B cell (primary cell): ENCODE measurements around the gene RPL22.

Experiments used
- EZH2 ChIP-seq: IDR thresholded peaks from 2 replicates; pipeline ENCODE4 v1.6.1; 2012; ENCODE audit warnings: borderline replicate concordance, low read depth, mild to moderate bottlenecking, moderate library complexity, low read length; ENCODE audit not compliant: insufficient read depth, poor library complexity, severe bottlenecking
- TF ChIP-seq, protein P1 (sequence below): fragments of 200-600 bp; IDR thresholded peaks from one replicate; pipeline ENCODE4 v1.8.0; 2022; ENCODE audit warnings: antibody characterized with exemption, mild to moderate bottlenecking

DNA sequence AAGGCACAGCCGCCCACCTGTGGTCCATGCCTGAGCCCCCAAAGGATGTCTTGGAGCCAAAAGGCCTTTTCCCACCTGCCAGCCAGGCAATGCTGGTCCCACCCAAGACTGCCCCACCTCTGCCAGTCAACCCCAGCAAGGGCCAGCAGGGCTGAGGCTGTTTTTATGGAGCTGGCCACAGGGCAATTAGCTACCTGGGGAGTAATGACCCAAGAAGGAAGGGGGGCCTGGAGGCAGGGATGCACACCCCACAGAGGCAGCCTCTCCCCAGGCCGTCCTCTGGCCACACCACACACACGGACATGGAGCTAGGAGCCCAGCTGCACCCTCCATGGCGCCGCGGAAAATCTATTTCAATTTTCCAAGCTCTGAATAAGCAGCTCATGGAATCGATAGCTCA lies 46.5 kb downstream of the RPL22 start:
- TF ChIP-seq, protein P1, sequence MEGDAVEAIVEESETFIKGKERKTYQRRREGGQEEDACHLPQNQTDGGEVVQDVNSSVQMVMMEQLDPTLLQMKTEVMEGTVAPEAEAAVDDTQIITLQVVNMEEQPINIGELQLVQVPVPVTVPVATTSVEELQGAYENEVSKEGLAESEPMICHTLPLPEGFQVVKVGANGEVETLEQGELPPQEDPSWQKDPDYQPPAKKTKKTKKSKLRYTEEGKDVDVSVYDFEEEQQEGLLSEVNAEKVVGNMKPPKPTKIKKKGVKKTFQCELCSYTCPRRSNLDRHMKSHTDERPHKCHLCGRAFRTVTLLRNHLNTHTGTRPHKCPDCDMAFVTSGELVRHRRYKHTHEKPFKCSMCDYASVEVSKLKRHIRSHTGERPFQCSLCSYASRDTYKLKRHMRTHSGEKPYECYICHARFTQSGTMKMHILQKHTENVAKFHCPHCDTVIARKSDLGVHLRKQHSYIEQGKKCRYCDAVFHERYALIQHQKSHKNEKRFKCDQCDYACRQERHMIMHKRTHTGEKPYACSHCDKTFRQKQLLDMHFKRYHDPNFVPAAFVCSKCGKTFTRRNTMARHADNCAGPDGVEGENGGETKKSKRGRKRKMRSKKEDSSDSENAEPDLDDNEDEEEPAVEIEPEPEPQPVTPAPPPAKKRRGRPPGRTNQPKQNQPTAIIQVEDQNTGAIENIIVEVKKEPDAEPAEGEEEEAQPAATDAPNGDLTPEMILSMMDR = no peak
- no peak for TF ChIP-seq EZH2
